Muscle of arm (tissue), 12 donors: Measurements from ENCODE around the gene BMP7. TPM values are rescaled to one million over a fixed set of nuclear protein-coding genes. Genes with fewer than 3 reads are reported as not detected.
"Not testable (repeated sequence)": the region's sequence is repeated elsewhere in the genome, so short reads cannot be mapped to it uniquely, and the experiment has no call there.

Experiments used
- DNase-seq: peaks from one replicate; pipeline ENCODE4 v3.0.0-alpha.2; 2013
- polyA plus RNA-seq, 12 donors: library from polyadenylated mRNA; unstranded; fragments of 120-200 nt; gene quantifications; one replicate each; pipeline ENCODE4 v1.2.1, GENCODE V29; 2013; ENCODE audit not compliant: insufficient read length in 12 of 12

Gene BMP7
- polyA plus RNA-seq, 12 donors: 3.3 to 27.2 (median 5.0) TPM; not detected in 1

DNA sequence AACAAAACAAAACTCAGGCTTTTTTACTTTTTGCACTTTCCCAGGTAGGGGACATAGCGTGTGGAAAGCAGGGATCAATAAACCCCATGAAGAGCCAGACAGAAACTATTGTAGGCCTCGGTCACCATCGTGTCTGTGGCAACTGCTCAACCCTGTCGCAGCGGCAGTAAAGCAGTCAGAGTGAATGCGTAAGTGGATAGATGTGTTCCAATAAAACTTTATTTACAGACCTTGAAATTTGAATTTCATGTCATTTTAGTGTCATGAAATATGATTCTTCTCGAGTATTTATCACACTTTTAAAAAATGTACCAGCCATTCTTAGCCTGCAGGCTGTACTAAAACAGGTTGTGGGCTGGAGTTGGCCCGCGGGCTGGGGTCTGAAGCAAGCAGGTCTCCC, 14.5 kb downstream of the BMP7 start:
- DNase-seq: no peak

DNA sequence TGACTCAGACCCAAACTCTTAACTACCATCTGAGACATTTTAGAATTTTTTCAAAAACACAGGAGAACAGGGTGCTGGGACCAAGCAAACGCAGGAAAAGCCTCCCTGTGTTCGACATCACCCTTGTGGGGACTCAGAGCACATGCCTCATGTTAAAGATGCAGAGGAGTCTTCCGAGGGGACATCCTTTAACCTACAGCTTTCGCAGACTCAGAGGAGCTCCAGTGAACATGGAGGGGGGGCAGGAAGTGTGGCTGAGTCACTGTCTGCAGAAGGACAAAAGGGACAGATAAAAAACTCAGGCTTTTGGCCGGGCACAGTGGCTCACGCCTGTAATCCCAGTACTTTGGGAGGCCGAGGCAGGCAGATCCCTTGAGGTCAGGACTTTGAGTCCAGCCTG, 15.1 kb downstream of the BMP7 start:
- DNase-seq: no peak

DNA sequence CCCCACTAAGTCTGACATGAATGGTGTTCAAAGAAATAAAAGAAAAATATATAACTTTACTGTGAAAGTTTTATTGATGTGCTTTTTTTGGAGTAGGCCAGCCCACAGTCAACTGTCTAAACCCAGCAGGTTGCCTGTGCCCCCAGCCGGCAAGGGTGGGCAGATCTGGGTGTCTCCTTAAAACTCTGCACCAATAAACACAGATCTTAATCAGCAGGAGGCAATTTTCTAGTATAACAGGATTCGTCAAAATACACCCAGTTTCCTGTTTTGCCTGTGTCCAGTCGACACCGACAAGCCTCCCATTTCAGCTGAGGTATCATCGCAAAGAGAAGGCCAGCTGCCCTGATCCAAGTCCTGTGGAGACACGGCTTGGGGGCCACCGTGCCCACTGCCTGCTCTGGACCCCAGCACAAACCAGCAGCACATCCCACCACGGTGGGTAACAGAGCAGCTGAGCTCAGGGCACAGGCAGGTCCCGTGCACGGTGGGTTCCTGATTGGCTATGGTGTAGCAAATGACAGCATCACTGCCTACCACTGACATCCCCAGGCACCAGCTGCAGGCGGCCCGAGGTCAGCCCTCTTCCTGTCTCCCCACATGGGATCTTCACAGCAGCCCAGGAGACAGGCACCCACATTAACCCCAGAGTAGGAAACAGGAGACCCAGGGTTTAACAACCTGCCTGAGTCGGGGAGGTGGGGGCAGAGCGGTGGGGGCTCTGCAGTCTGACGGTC, 15.7 kb downstream of the BMP7 start:
- DNase-seq: no peak

DNA sequence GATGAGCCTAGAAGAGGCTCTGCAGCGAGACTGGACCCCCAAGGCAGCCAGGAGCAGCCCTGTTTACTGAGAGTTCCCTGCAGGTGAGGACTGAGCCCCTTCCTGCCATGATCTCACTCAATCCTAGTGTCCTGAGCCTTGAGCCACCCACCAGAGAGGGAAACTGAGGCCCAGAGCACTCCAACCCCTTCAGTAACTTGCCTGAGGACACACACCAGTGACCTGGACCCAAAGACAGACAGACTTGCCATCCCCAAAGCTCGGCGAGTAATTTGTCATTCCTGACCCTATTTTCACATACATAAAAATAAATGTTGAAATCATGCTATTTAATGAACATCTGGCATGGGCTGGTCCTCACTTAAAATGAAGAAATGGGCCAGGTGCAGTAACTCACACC, 16.7 kb downstream of the BMP7 start:
- DNase-seq: no peak

DNA sequence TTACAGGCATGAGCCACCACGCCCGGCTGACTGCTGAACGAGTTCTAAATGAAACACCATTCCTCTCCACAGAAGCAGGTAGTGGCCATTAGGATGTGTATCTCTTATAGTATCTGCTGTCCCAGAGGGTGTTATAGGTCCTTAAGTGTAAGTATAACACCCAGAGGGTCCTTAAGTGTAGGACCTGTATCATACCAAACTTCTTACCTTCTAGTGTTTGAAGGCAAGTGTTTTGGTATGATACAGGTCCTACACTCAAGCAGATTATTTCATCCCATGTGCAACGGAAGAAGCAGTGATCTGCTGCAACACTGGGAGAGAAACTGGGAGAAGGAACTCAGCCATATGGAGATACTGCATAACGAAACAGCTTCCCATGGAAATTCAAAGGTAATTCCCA, 17.4 kb downstream of the BMP7 start:
- no peak for DNase-seq

DNA sequence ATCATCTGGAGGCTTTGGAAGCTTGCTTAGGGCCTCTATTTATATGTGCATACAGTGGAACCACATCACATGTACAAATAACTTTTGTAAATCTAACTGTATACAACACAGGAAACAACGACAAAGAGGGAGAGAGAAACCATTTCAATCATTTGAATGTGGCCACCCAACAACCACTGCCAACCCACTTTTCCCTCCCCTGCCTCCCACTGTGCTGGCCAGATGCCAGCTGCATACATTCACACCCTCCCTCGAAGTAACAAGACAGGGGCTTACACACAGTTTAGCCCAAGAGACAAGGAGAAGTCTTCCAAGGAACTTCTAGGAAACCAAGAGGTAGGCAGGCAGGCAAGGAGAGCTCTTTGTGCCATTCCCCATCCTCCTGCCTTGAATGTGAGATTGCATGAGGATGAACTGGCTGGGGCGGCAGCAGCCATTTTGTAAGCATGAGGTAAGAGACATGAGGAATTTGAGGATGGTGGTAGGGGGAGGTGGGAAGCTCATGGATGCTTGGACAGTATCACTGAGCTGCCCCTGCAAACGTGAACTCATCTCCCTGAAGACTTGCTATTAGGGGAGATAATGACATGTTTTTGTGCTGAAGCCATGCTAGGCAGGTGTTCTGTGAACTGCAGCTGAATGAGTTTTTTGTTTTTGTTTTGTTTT, 18.2 kb downstream of the BMP7 start:
- DNase-seq: no peak

DNA sequence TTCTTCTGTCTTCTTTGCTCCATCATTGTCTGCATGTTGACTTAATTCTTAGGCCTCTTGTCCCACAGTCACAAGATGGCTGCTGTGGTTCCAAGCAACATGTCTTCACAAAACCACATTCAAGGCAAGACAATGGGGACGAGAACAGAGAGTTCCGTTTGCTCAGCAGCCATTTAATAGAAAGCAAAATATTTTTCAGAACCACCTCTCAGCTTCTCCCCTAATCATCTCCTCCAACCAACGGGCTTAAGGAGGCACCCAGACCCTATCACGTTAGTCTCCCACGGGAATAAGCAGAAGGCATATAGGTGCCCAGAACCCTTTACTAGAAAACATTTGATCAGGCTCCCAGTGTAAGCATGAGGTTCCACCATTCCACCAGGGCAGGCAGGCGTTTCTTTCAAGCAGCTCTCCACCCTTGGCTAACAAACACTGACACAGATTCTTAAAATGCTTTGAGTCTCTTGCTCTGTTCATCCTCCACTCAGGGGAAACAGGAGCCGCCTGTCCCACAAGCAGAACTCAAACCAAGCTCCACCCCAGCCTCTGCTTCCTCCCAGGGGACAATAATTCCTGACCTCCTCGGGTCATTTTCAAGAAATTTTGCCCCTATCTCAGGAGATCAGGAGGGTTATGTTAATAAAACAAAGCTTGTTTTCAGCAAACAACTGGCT, 19.0 kb downstream of the BMP7 start:
- no peak for DNase-seq

DNA sequence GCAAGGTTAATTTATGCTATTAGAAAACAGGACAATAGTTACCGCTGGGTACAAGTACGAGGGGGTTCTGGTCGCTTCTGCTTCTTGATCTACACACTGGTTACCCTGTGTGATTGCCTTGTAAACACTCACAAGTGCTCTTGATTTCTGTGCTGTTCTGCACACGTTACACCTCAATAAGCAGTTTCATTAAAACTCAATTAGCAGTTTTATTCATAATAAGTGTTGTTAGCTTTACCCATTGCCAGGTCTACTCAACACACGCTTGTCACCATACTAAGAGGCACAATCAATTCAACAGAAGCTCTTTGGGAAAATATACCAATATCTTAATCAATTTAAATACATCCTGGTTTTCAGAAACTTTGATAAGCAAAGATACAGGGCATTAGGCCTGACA, 20.4 kb downstream of the BMP7 start:
- DNase-seq: no peak

DNA sequence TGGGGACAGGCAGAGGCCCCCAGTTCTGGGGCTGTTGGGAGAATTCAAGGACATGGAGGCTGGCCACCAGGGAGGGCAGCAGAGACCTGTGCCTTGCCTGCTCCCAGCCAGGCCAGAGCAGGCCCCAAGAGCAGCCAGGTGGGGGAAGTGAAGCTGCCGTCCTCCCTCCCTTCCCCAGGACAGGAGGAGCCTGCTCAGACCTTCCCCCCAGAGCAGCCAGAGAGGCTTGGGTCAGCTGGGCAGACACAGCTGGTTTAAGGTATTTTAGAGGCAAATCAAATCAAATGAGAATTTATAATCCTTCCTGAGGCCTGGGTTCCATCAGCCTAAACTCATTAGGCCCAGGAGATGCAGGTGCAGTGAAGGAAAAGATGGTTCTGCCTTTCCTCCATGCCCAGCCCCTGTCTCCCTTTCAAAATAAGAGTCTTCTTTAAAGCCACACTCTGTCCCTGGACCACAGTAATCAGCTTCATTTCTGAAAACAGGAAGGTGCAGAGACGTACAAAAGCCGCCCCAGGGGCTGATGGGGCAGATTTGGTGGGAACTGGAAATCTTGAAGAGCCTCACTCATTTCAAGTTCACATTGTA, 21.7 kb downstream of the BMP7 start:
- no peak for DNase-seq

DNA sequence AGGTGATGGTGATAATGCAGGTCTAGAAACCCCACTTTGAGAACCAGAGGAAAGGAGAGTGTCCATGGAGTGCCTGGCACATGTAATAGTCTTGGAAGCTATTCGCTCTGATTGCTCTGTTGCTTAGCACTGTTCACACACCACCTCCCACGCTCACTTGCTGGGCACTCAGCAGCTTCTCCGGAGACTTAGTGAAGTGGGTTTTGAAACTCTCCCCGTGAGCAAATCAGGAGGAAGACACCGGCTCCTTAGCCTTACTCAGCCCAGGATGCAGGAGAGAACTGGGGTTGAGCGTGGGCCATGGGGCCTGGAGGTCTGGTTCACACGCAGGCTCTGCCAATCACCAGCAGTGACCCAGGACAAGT, 22.2 kb downstream of the BMP7 start:
- DNase-seq: no peak

DNA sequence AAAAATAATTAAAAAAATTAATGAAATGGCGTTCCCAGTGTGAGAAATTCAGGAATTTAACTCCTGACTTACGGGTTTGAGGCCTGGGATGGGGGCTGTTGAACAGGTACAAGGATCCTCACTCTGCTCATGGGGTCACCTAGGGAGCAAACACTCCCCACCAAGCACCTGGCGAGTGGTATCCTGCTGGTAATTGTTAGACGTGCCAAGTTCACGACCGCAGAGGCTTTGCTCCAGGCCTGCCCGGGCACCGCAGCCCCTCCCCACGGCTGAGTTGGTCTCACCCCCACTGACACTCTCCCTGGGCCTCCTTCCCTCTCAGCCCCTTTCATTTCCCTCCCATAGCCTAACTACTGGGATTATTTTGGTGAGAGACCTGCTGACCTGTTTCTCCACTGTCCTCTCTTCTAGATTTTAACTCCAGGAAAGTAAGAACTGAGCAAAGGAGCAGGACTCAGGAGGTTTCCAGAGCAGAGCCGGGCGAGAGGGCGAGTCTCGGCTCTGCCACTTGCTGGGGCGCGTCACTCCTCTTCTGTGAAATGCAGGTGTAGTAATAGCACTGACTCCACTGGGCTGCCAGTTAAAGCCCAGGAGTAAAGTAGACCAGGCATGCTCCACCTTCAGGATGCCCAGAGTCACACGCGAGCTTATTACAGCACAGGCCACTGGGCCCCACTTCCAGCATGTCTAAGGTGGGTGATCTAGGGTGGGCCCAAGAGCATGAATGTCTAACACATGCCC, 22.8 kb downstream of the BMP7 start:
- no peak for DNase-seq

DNA sequence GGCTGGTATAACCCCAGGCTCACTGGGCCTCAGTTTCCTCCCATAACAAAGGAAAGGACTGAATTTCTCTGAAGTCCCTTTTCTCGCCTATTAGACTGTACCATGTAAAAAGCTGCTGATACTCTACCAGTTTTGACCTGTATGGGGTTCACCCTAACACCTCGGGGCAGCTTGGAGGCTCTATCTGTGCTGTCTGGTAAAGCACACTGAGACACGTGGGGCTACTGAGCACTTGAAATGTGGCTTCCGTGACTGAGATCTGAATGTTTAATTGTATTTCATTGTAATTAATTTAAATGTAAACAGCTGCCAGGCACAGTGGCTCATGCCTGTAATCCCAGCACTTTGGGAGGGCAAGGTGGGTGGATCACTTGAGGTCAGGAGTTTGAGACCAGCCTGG, 24.0 kb downstream of the BMP7 start:
- DNase-seq: no peak

DNA sequence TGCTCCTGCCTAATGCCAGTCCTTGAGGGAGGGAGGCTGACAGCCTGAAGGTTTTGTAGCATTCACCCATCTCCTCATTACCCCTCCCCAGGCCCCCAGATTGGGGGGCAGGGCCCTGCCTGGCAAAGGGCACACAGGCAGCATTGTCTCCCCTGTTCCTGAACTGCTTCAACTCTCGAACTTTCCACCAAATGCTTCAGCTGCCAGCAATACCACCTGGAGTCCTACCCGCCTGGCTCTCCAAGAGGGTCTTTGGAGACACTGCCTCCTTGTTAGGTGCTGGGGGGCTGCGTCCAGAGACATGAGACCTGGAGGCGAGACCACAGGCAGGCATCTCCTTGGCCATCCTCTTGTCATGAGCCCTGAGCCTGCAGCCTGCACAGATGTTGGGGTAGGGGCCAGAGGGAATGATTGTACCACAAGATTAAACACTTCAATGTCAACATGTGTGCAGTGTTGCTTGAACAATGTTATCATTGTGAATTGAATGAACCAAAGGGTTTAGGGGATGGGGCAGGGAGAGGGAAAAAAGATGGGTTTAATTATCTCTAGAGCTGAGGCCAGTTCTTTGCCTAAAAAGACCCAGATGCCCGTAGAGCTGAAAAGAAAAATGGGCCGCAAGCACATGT, 25.0 kb downstream of the BMP7 start:
- no peak for DNase-seq

DNA sequence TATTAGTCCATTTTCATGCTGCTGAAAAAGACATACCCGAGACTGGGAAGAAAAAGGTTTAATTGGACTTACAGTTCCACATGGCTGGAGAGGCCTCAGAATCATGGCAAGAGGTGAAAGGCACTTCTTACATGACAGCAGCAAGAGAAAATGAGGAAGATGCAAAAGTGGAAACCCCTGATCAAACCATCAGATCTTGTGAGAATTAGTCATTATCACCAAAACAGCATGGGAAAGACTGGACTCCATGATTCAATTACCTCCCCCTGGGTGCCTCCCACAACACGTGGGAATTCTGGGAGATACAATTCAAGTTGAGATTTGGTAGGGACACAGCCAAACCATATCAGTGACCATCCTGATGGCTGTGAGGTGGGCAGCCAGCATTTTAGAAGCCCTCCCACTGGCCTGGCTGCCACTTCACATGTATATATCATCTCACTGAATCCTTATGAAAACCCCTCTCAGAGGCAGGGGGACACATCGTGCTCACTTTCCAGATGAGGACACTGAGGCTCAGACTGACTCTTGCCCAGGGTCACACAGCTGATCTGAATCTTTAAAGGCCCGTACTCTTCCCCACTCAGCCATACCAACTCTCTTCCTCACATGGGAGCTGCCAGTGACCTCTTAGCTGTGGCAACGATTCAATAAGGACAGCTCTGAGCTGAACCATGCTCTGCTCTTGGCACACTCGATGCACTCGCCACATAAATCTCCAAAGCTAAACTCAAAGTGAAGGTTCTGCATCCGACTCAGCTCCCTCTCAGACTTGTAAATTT, 25.7 kb downstream of the BMP7 start:
- no peak for DNase-seq

DNA sequence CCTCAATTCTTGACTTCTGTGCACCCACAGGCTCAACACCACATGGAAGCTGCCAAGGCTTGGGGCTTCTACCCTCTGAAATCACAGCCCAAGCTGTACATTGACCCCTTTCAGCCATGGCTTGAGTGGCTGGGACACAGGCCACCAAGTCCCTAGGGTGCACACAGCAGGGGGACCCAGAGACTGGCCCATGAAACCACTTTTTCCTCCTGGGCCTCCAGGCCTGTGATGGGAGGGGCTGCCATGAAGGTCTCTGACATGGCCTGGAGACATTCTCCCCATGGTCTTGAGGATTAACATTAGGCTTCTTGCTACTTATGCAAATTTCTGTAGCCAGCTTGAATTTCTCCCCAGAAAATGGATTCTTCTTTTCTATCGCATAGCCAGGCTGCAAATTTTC, 26.7 kb downstream of the BMP7 start:
- DNase-seq: not testable (repeated sequence)

DNA sequence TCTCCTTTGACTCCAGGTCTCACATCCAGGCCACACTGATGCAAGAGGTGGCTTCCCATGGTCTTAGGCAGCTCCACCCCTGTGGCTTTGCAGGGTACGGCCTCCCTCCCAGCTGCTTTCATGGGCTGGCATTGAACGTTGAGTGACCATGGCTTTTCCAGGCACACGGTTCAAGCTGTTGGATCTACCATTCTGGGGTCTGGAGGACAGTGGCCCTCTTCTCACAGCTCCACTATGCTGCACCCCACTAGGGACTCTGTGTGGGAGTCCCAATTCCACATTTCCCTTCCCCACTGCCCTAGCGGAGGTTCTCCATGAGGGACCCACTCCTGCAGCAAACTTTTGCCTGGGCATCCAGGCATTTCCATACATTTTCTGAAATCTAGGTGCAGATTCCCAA, 27.1 kb downstream of the BMP7 start:
- DNase-seq: not testable (repeated sequence)

DNA sequence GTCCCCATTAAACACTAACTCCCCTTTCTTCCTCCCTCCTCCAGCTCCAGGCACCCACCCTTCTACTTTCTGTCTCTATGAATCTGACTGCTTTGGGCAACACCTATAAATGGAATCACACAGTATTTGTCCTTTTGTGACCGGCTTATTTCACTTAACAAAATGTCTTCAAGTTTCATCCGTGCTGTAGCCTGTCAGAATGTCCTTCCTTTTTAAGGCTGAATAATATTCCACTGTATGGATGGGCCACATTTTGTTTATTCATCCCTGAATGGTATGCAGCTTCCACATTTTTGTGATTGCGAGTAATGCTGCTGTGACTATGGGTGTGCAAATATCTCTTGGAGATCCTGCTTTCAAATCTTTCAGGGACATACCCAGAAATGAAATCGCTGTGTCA, 28.4 kb downstream of the BMP7 start:
- no peak for DNase-seq

DNA sequence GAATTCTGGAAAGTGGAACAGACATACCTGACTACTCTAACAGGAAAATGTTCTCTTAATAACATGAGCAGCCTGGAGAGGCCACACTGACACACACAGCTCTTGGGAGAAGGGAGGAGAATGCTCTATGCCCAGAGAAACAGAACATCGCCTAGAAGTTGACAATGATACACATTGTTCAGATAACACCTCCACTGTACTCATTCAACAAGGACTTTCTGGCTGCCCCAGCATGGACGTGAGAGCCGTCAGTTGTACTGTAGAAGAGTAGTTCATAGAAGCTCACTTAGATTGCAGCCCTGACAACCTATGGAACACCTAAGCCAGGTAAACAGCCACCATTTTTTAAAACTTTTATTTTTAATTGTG, 28.9 kb downstream of the BMP7 start:
- no peak for DNase-seq

DNA sequence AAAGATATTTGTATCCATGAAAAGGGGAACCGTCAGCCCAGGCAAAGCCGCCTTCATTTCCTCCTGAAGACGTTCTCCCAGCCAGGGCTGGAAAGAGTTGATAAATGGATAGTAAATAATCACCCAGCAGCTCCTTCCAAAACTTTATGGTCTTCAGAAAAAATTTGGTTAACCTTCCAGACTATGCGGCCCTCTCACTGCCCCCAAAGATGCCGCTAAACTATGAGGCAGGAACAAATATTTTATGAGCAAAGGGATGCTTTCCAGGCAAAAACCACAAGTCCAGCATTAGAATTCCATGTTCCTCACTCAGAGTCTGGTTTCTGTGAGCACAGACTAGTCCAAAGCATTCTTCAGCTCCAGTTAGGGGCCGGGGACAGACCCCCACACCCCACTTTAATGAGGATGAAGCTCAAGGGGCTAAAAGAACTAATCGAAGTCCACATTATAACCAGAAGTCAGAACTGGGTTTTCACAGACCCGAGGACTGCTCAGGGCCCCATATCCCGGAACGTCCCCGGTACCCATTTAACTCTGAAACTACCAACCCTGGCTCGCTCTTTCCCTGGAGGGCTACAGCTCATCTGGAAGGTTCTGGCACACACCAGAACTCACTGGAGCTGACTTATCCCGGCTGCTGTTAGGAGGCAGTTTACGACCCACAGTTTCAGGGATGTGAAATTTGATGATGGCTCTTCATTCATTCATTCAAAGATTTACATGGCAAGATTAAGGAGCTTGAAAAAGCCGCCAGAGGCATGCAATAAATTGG, 29.4 kb downstream of the BMP7 start:
- no peak for DNase-seq
